ENCODE measurements around the gene FAM20C.
A peak's percentile ranks its signal among the peaks of the same experiment; 100 is the strongest.

Gene FAM20C

GRCh38 chr7:191981-192649, at the start of gene FAM20C:
Gene FAM20C (plus strand): TSS chr7:192571. CDS start chr7:193200, 629 bp downstream.
- peak; percentile 6 to 20 (median 11) for DNase-seq (ENCODE audit: low read depth in 3 of 3)

DNA sequence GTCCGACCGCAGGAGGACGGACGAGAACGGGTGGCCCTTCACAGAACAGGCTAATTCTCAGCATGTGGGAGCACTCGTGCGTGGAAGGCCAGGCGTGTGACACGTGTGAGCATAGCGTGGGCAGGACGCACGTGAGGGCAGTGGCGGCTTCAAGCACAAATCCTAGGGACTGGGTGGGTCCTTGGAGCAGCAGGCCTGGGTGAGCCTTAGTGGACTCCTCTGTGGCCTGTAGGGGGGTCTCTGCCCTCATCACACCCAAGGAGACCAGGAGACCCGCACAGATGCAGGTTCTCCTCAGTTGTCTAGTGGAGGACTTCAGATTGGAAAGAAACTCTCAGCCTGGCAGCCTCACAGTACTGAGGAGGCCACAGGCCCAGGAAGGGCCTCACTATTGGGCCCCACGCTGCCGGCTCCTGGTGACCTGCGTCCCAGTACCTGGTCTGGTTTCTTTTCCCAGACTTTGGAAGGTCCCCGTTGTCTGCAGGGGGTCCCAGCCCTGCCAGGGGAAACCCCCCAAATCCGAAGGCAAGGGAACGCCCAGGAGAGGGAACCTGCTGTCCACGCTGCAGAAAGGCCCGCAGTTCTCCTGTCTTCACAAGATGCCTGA, 49.1 kb upstream of the FAM20C start:
- DNase-seq (ENCODE audit: low read depth in 3 of 3): no peak

- no peak for DNase-seq (ENCODE audit: low read depth in 3 of 3)
Measured at GRCh38 chr7:143811-144453, 48.4 kb upstream of the FAM20C start.

DNA sequence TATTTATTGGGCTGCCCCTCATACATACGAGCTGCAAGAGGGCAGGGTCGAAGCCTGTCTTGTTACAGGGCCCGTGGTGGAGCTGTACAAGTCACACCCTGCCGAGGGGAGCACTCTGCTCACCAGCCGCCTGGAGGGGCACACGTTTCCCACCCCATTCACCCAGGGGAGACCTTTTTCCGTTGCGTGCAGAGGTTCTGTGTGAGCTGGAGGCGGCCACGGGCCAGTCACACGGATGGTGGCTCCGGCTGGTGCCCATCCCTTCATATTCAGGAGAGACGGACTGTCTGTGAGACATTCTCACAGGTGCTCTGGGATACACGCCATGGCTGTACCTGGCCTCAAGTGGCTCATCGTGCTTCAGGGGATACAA, 47.9 kb upstream of the FAM20C start:
- DNase-seq (ENCODE audit: low read depth in 3 of 3): no peak

- no peak for DNase-seq (ENCODE audit: low read depth in 3 of 3)
Measured at GRCh38 chr7:145863-146262, 46.5 kb upstream of the FAM20C start.

- no peak for DNase-seq (ENCODE audit: low read depth in 3 of 3)
Measured at GRCh38 chr7:148543-148931, 43.8 kb upstream of the FAM20C start.

DNA sequence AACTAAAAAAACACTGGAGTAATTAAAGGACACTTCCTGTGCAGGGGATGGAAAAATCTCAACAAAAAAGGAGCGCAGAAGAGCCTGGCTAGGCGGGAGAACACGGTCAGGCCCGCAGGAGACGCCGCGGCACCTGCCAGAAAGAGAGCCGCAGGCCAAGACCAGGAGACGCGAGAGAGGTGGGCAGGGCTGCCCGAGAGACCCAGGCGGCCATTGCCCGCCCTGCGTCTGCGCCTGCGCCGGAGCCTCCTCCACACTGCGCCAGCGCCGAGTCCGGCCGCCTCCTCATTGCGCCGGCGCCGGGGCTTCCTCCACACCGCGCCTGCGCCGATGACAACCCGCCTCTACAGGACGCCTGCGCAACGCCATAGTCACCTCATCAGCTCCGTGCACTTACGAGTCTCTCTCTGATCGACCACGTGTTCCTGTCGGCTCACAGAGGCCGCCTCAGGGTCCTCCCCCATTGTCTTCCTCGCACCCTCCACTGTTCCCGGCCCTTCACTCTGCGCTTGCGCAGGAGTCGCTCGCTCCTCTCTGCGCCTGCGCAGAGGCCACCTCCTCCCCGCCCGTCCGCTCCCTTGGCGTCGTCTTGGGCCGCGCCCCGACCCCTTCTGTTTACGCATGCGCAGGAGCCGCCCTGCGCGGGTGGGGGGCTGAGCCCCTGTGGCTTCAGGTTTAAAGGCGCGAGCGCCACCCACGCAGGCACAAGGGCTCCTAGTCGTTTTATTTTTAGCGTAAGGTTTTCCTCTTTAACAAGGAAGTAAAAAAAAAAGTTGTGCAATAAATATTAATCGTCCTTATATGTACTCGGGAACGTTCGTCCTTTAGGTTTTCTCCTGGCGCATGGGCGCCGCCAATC, 43.2 kb upstream of the FAM20C start:
- peak; percentile 91 to 95 (median 93) for DNase-seq (ENCODE audit: low read depth in 3 of 3)

DNA sequence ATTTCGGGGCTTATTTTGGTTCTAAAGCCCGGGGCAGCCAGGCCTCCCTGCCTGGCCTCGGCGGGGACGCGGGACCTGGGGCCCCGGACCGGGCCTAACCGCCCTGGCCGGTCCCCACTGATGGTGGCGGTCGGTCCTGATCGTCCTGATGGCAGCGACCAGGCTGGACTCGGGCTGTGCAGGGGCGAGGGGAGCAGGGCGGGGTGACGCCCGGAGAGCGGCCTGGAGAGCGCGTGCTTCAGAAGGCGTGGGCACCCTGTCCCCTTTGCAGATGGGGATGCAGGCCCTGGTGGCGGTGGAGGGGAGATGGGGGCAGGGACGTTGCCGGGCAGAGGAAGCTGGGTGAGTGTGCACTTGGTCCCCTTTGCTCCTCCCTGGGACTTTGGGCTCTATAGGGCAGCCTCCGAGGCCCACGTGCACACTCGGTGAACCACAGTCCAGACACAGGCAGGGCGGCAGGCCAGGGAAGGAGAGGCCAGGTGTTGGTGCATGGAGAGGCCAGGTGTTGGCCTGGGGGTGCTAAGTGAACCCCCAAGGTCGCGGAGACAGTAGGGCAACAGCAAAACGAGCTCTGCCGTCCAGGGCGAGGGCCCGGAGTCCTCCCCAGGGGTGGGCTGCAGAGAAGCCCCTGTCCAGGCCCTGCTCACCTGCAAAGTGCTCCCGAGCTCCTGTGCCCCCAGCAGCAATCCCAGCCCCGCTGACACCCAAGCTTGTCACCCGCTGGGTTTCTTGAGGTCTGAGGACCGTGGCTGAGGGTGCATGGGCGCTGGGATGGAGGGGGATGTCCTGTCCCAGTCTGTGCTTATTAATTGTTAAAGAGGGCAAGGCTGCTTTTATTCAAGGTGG, 42.4 kb upstream of the FAM20C start:
- peak in 2 of 3 donors; percentile 10 to 22 for DNase-seq (ENCODE audit: low read depth in 3 of 3)

DNA sequence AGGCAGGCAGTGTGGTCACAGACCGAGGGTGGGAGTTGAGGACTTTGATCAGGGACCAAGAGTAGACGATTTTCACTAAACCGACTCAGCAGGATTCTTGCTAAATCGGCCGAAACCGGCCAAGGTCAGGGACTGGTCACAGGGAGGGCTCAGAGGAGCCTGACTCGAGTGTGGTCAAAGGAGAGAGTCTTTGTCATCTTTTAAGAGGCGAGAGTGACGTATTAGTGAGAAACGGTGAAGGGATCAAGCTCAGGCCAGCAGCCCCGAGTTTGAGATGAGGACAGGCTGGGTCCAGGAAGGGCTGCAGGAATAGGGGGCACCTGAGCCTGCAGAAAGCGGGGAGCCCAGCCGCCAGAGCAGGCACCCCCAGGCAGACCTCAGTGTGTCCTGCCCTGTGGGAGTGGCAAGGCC, 41.6 kb upstream of the FAM20C start:
- DNase-seq (ENCODE audit: low read depth in 3 of 3): no peak

GRCh38 chr7:151346-152050, 40.9 kb upstream of the FAM20C start:
- DNase-seq (ENCODE audit: low read depth in 3 of 3): no peak

DNA sequence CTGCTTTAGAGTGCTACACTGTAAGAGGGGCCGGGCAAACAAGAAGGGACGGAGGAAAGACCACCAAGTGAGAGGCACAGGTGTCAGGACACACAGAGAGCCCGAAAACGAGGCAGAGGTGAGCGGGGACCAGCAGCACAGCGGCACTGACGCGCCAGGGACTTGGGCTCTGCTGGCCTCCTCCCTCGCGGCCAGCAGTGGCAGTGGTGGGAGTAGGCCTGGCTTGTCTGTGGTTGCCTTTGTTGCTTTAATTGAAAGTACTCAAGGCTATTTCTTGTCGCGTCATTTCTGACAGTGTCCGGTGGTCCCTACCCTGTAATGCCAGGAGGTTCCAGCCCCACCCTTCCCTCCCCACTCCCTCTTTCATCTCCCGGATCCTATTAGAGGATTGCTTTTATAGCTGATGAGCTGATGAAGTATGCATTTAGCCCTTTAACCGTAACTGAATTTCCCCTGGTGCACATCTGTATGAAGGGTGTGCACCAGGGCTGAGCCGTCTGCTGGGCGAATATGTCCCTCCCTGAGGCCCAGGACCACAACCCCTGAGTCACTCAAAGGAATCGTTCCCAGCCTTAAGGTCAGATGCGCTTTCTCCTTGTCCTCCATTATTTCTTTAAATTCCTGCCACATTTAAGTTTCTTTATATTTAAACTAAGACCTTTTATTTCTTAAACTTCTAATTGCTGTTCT, 39.5 kb upstream of the FAM20C start:
- DNase-seq (ENCODE audit: low read depth in 3 of 3): no peak

DNA sequence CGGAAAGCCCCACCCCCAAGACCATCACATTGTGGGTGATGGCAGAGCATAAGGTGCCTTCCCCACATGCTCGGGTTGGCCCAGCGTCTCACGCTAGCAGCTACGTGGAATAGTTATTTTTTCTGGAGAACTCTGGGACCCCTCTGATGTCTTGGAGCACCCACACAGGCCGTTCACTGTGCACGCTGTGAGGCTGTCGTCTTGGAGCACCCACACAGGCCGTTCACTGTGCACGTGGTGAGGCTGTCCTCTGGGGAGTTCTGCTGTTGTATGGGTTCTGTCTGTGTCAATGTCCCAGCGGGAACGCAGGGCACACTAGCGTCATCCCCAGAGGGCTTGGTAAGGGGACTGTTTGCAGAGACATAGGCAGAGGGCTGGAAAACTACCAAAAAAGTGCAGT, 38.8 kb upstream of the FAM20C start:
- no peak for DNase-seq (ENCODE audit: low read depth in 3 of 3)

GRCh38 chr7:154096-154799, 38.1 kb upstream of the FAM20C start:
- DNase-seq (ENCODE audit: low read depth in 3 of 3): no peak

DNA sequence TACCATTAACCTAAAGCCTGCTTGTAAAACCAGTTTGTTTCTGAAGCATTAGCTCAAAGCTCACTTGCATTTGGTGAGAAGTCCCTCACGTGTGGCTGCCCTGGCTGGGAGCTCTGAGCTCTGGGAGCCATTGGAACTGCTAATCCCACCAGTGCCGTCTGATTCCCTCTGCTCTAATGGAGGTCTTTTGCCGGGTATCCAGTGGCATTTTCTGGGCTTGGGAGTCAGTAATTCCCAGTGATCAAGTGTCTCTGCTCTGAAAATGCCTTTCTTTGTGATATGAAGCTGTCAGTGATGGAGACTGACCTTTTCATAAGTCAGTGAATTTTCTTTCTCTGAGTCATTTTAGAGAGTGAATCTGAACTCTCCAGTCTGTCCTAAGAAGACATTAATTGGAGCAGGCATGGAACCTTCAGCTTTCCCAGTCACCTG, 36.9 kb upstream of the FAM20C start:
- DNase-seq (ENCODE audit: low read depth in 3 of 3): no peak

DNA sequence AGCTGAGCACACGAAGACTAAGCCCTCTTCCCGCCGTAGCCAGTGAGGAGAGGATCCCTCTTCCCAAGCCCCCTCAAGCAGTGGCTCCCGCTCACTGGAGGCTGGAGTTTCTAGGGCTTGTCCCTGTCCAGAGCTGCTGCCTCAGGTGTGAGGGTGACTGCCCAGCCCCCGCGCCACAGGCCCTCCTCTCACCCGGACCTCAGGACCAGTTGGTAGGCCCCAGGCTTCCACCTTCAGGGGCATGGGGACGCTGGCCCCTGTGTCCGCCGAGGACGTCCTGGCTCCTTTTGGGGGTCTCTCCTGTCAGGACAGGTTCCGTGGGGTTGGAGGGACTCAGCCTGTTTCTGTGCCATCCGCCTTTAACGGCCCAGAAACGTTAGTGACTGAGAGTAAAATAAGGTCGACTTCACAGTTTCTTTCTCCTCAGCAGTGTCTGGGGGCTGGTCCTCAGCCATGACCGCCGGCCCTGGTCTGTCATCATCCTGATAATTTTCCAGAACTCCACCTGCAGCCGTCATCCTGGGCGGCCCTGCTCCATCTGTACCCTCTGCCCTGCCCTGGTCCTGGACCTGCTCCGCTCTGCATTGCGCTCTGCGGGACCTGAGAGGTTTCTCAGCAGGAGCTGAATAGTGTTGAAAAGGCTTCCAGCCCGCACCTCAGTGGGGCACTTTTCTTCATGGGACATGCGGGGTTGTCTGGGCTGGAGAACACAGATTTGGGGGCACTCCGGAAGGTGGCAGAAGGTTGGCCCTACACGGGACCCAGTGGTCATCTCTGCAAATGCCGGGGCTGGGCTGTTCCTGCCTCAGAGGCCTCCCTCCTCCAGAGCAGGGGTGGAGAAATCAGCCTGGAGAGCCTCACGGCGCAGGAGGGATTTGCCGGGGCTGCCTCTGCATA, 36.0 kb upstream of the FAM20C start:
- DNase-seq (ENCODE audit: low read depth in 3 of 3): no peak

DNA sequence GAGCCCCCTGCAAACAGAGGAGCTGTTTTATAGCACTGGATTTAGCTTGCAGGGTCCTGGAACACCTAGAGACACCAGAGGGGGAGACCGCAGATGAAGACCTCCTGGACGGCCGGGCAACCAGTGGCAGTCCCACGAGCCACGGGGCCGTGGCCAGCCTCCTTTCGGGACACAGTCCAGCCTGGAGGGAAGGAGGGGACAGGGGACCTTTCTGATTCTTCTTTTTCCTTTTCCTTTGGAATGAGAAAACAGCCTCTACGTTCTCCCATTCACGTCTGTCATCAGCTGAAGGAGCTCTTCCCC, 35.4 kb upstream of the FAM20C start:
- no peak for DNase-seq (ENCODE audit: low read depth in 3 of 3)

GRCh38 chr7:157771-158625, 34.4 kb upstream of the FAM20C start:
- no peak for DNase-seq (ENCODE audit: low read depth in 3 of 3)

DNA sequence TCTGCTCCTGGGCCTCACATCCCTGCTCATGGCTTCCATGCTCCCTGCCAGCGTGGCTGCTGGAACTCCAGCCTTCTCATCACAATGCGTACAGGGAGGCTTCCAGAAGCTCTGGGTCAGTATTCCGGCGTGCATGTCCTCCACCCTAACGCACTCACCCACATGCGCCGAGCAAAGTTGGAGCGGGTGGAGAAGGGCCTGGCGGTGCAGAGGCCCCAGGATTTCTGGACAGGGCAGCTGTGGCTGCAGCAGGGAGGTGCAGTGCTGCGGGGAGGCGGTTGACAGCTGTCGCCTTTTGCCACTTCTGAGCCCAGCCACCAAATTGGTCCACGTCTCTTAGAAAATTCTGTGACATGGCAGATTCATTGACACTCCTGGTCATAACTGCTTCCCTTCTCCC, 33.6 kb upstream of the FAM20C start:
- DNase-seq (ENCODE audit: low read depth in 3 of 3): no peak

Data from stimulated activated CD4-positive, alpha-beta T cell treated with anti-CD3 and anti-CD28 coated beads, TNF-alpha, amount 100 ng/mL, for 48 hours (primary cell).